KMS-11 (cell line): ENCODE data around the gene IKBKE.
A peak's percentile ranks its signal among the peaks of the same experiment; 100 is the strongest.
"Not testable (repeated sequence)": the region's sequence is repeated elsewhere in the genome, so short reads cannot be mapped to it uniquely, and the experiment has no call there.

ENCODE experiments used
- H2AFZ ChIP-seq: fragments of 200-600 bp; sonication (generic); 2 replicates; pipeline ENCODE4 v1.6.1; 2016; ENCODE audit warnings: antibody characterized with exemption, mixed run types, low read depth
- H3K27ac ChIP-seq: fragments of 200-600 bp; sonication (generic); 2 replicates; pipeline ENCODE4 v1.6.1; 2016; ENCODE audit warnings: mild to moderate bottlenecking, mixed run types
- H3K27me3 ChIP-seq: fragments of 200-600 bp; sonication (generic); 2 replicates; pipeline ENCODE4 v1.6.1; 2017; ENCODE audit warnings: mild to moderate bottlenecking, low read depth, mixed run types, moderate library complexity; ENCODE audit not compliant: insufficient read depth
- H3K36me3 ChIP-seq: fragments of 200-600 bp; sonication (generic); 2 replicates; pipeline ENCODE4 v1.6.1; 2017; ENCODE audit warnings: mild to moderate bottlenecking, mixed run types; ENCODE audit not compliant: insufficient read depth
- H3K4me1 ChIP-seq: fragments of 200-600 bp; sonication (generic); 2 replicates; pipeline ENCODE4 v1.6.1; 2016; ENCODE audit warnings: mild to moderate bottlenecking, low read depth, mixed run types; ENCODE audit not compliant: poor library complexity, severe bottlenecking
- H3K4me2 ChIP-seq: fragments of 200-600 bp; sonication (generic); 2 replicates; pipeline ENCODE4 v1.7.0; 2016; ENCODE audit warnings: mild to moderate bottlenecking, mixed run types
- H3K4me3 ChIP-seq: fragments of 200-600 bp; sonication (generic); IDR thresholded peaks from 2 replicates; pipeline ENCODE4 v1.6.1; 2017; ENCODE audit warnings: low read depth, low read length, mixed read lengths; ENCODE audit not compliant: insufficient read depth
- H3K79me2 ChIP-seq: fragments of 200-600 bp; sonication (generic); 2 replicates; pipeline ENCODE4 v1.6.1; 2016; ENCODE audit warnings: low read depth, mixed run types; ENCODE audit not compliant: insufficient read depth
- H3K9ac ChIP-seq: fragments of 200-600 bp; sonication (generic); 2 replicates; pipeline ENCODE4 v1.6.1; 2016; ENCODE audit warnings: mild to moderate bottlenecking, mixed run types
- H4K20me1 ChIP-seq: fragments of 200-600 bp; sonication (generic); 2 replicates; pipeline ENCODE4 v1.6.1; 2016; ENCODE audit warnings: mild to moderate bottlenecking, mixed run types; ENCODE audit not compliant: insufficient read depth
- CTCF ChIP-seq: fragments of 200-600 bp; sonication (generic); conservative IDR thresholded peaks from 2 replicates; pipeline ENCODE4 v1.6.1; 2017; ENCODE audit warnings: low read depth, mild to moderate bottlenecking, antibody characterized with exemption, low read length, moderate library complexity, mixed read lengths

IKBKE gene

GRCh38 chr1:206478746-206479145 lies 8.5 kb downstream of the IKBKE start:
- Histone ChIP-seq H3K27me3 (no peaks in the 10 kb centered on the region), H3K27ac (no peak overlapping the region), H3K9ac (no peak overlapping the region), H4K20me1 (no peaks in the 10 kb centered on the region), H3K36me3 (0 out of 2 replicates have a peak, but pooled peaks cover 4% of the 10 kb centered on the region), H3K79me2 (no peaks in the 10 kb centered on the region), H3K4me2 (no peak overlapping the region), H2AFZ (no peak overlapping the region), H3K4me3 (no peak overlapping the region), H3K4me1 (peaks cover 29% of the 10 kb centered on the region)
- TF ChIP-seq CTCF = no peak

- Histone ChIP-seq H3K4me1 (peaks cover 23% of the 10 kb centered on the region), H3K9ac (no peak overlapping the region), H3K27me3 (no peaks in the 10 kb centered on the region), H3K36me3 (0 out of 2 replicates have a peak, but pooled peaks cover 4% of the 10 kb centered on the region), H4K20me1 (no peaks in the 10 kb centered on the region), H3K4me3 (no peak overlapping the region), H3K79me2 (no peaks in the 10 kb centered on the region), H2AFZ (no peak overlapping the region), H3K27ac (no peak overlapping the region), H3K4me2 (no peak overlapping the region)
- peak; percentile 97 for TF ChIP-seq CTCF
These were observed 9.2 kb downstream of the IKBKE start for GRCh38 chr1:206479183-206480125.

- Histone ChIP-seq H3K79me2 (no peaks in the 10 kb centered on the region), H3K4me2 (no peak overlapping the region), H3K27ac (no peak overlapping the region), H3K4me1 (peaks cover 16% of the 10 kb centered on the region), H3K27me3 (no peaks in the 10 kb centered on the region), H3K9ac (no peak overlapping the region), H3K36me3 (no peaks in the 10 kb centered on the region), H4K20me1 (no peaks in the 10 kb centered on the region), H3K4me3 (no peak overlapping the region), H2AFZ (no peak overlapping the region)
- TF ChIP-seq CTCF = no peak
These were observed 9.9 kb downstream of the IKBKE start for GRCh38 chr1:206480211-206480610.

- no peak overlapping the region for H3K4me2 ChIP-seq
- no peak for TF ChIP-seq CTCF
- no peak overlapping the region for H2AFZ ChIP-seq
- H3K4me1 ChIP-seq = peaks cover 4% of the 10 kb centered on the region
- no peak overlapping the region for H3K27ac ChIP-seq
- no peaks in the 10 kb centered on the region for H4K20me1 ChIP-seq
- no peak overlapping the region for H3K9ac ChIP-seq
- H3K27me3 ChIP-seq = no peaks in the 10 kb centered on the region
- no peaks in the 10 kb centered on the region for H3K36me3 ChIP-seq
- H3K4me3 ChIP-seq = no peak overlapping the region
- H3K79me2 ChIP-seq = no peaks in the 10 kb centered on the region
These were observed 12.3 kb downstream of the IKBKE start for GRCh38 chr1:206482611-206483010.

- H3K27me3 ChIP-seq, H3K79me2 ChIP-seq, H3K36me3 ChIP-seq, H3K4me2 ChIP-seq, H3K4me3 ChIP-seq, H4K20me1 ChIP-seq, H2AFZ ChIP-seq, H3K9ac ChIP-seq, H3K4me1 ChIP-seq, H3K27ac ChIP-seq: not testable (repeated sequence)
These were observed 13.6 kb downstream of the IKBKE start for GRCh38 chr1:206483864-206484263.
